T-helper 22 cell (primary cell): ENCODE data around the gene PKM.

ENCODE experiments used
- DNase-seq: peaks from one replicate; pipeline ENCODE4 v3.0.0-alpha.2; 2020; ENCODE audit warnings: low read depth

Gene PKM

GRCh38 chr15:72200395-72201237 is 30.4 kb downstream of the PKM start:
- DNase-seq: no peak

- peak; percentile 46 for DNase-seq
These were observed 31.2 kb downstream of the PKM start for GRCh38 chr15:72199721-72200212.

- DNase-seq: no peak
These were observed 31.8 kb downstream of the PKM start for GRCh38 chr15:72199205-72199515.

- DNase-seq: no peak
These were observed 32.4 kb downstream of the PKM start for GRCh38 chr15:72198356-72199204.

- DNase-seq: no peak
These were observed 33.3 kb downstream of the PKM start, which contains the start of gene GRAMD2A for GRCh38 chr15:72197460-72198355. Gene GRAMD2A, minus strand, starts transcription at chr15:72197787.

- DNase-seq: no peak
These were observed 33.9 kb downstream of the PKM start for GRCh38 chr15:72197041-72197459.

- no peak for DNase-seq
These were observed 34.5 kb downstream of the PKM start for GRCh38 chr15:72196409-72197040.

- DNase-seq: no peak
These were observed 35.9 kb downstream of the PKM start for GRCh38 chr15:72195101-72195511.

- DNase-seq: no peak
These were observed 37.1 kb downstream of the PKM start for GRCh38 chr15:72193836-72194396.

- DNase-seq: no peak
These were observed 38.6 kb downstream of the PKM start for GRCh38 chr15:72192416-72192815.

- DNase-seq: no peak
These were observed 41.6 kb downstream of the PKM start for GRCh38 chr15:72189250-72189902.

GRCh38 chr15:72184165-72184811 is 46.7 kb downstream of the PKM start:
- no peak for DNase-seq

GRCh38 chr15:72183781-72184164 is 47.2 kb downstream of the PKM start:
- no peak for DNase-seq

GRCh38 chr15:72182673-72183072 is 48.3 kb downstream of the PKM start:
- DNase-seq: no peak

GRCh38 chr15:72182244-72182643 is 48.7 kb downstream of the PKM start:
- DNase-seq: no peak

- DNase-seq: no peak
These were observed 50.1 kb downstream of the PKM start for GRCh38 chr15:72180761-72181324.

- DNase-seq: no peak
These were observed 50.9 kb downstream of the PKM start for GRCh38 chr15:72179950-72180581.

GRCh38 chr15:72178976-72179585 is 51.9 kb downstream of the PKM start:
- DNase-seq: no peak

GRCh38 chr15:72176743-72177142 is 54.2 kb downstream of the PKM start:
- DNase-seq: no peak
